Cerebellar nuclear complex (tissue), 1 donor: ENCODE results near the gene BTRC.
"Not testable (repeated sequence)": the region's sequence is repeated elsewhere in the genome, so short reads cannot be mapped to it uniquely, and the experiment has no call there.

Experiments
- DNase-seq, 2 experiments: peaks; one replicate each; lab custom pipeline; 2025; lab: John Stamatoyannopoulos, UW

The BTRC gene

GRCh38 chr10:101585841-101586240 is 231.9 kb downstream of the BTRC start:
- no peak for DNase-seq

GRCh38 chr10:101587725-101588653 is 234.0 kb downstream of the BTRC start, which contains the start of the genes DPCD and POLL:
DPCD (plus strand) TSS chr10:101588321; CDS start chr10:101588337, 16 bp downstream.
POLL (minus strand) TSS chr10:101588257; CDS start chr10:101587360, 897 bp downstream.
- peak; percentile 85 to 88 for DNase-seq

- no peak for DNase-seq
These were observed 234.9 kb downstream of the BTRC start for GRCh38 chr10:101588879-101589278.

GRCh38 chr10:101593331-101593730 is 239.4 kb downstream of the BTRC start:
- DNase-seq = not testable (repeated sequence)

GRCh38 chr10:101595591-101596433 is 241.8 kb downstream of the BTRC start:
- no peak for DNase-seq

GRCh38 chr10:101597091-101597900 is 243.3 kb downstream of the BTRC start:
- no peak for DNase-seq

GRCh38 chr10:101601541-101601940 is 247.6 kb downstream of the BTRC start:
- DNase-seq = no peak

- DNase-seq = peak; percentile 31 to 52
These were observed 248.9 kb downstream of the BTRC start for GRCh38 chr10:101602761-101603398.
